HPDE6-E6E7 (cell line): ENCODE data around the gene TMEM132D.
"Not testable (repeated sequence)": the region's sequence is repeated elsewhere in the genome, so short reads cannot be mapped to it uniquely, and the experiment has no call there.

Experiments used
- DNase-seq: peaks from one replicate; pipeline ENCODE4 v3.0.0; 2011; ENCODE audit warnings: missing footprints; ENCODE audit errors: extremely low spot score

TMEM132D gene

DNA sequence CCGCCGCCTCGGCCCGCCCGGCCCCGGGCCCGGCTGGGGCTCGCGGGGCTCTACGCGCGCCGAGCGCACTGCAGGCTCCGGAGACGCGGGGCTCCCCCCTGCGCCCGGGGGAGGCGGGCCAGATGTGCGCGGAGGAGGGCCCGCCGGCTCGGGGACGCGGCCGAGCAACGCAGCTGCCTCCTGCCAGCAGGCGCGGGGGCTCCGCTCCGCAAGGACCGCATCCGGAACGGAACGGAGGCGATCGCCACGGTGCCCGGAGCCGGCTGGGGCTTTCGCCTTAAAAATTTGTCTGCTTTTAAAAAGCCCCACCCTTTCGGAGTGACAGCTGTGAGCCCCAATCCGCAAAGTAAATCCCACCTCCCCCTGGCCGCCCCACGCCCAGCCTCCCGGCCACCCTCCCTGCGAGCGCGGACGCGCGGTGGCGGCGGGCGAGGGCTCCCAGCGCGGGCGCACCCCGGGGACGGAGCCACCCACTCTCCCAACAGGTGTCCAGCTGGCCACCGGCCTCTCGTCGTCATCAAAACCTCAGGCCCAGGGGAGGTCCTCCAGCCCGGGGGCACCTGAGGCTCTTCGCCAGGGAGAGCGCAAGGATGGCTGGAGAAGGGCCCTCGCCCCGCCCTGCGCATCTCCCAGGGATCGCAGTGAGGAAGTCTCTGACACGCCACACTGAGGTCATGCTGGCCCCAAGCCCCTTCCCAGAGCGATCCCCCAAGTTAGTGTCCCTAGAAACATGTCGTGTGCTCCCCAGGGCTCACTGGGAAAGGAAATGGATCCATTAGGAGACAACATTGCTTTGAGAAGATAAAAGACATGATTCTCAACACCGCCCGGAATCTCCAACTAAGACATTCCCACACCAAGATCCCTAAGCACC lies at the start of gene TMEM132D:
TMEM132D (minus strand) TSS at position 70 of the 874 bp plus-strand sequence.
- DNase-seq: no peak

DNA sequence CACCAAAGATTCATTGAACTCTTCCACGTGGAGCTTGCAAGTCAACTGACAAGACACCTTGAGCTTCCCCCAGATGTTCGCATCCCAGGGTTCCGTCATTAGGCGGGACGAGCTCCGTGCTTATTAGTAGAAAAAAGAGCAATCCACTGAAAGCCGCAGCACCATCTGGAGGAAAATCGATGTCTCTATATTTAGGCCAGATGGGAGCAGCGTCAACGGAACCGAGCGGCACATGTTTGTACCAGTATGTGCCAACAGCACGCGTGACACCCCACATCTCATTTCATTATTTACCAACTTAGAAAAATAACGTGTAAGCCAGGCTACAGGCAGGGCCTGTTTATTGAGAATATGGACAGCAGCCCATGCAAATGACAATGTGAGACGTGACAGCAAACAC lies 45.8 kb upstream of the TMEM132D start:
- no peak for DNase-seq

DNA sequence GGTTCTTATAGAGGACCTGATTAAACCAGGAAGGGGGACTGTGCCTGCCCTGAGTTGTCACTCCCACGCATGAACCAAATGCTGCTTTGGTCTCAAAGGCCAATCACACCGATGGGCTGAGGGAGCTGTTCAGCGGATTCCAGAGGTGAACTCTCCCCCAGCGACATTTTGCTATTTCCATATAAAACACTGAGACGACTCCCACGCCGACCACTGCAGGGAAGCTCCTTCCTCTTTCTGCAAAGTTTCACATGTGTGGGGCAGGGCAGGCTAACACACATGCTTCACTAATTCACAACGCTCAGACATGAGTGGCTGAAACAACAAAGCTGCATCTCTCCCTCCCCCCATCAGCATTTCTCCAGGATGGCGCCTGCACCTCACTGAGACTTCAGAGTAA lies 37.8 kb upstream of the TMEM132D start:
- no peak for DNase-seq

DNA sequence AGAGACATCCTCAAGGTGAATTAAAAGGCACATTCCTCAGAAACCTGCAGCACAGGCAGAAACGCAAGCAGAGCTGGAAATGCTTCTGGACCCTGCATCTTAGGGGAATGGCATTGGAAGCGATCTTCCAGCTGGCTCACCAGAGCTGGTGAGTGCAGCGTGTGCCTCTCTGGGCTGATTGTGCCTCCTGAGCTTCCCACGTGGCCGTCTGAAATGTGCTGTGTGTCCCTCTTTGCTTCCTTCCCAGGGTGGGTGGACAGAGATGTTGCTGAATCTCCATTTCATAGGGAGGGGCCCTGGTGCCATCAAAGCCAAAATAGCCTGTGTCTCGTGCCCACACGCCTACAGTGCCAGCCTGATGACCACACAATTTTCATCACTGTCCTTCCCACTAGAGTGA lies 34.3 kb upstream of the TMEM132D start:
- no peak for DNase-seq

DNA sequence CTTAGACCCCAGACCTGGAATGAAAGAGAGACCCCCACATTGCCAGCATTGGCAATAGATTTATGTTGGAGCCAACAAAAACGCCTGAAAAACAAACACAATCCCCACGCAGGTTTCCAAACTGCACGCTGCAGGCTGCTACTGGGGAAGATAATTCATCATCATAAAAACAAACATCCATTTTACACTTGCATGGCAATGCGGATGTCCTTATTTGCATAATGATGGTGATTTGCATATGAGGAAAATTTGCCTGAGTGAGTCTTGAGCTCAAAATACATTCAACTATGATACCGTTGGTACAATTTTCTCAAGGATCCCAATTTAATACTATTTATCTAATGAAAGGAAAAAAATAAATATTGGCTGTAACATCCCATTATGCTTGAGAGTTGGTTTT lies 33.6 kb upstream of the TMEM132D start:
- no peak for DNase-seq

DNA sequence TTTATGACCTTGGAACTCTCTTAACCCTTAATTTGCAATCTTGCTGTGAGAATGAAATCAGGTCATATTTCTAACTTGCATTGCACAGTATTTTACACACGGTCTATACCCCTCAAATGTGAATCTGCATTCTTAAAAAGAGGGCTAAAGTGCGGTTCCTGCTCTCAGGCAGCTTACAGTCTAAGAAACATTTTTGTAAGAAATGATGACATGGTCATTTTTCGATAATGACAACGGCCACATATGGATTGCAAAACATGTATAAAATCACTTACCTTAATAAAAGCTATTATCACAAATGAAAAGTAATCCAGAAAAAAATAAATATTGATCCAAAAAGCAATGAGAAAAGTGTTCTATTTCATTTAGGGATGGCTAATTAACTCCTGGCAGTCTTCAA lies 24.8 kb upstream of the TMEM132D start:
- no peak for DNase-seq

DNA sequence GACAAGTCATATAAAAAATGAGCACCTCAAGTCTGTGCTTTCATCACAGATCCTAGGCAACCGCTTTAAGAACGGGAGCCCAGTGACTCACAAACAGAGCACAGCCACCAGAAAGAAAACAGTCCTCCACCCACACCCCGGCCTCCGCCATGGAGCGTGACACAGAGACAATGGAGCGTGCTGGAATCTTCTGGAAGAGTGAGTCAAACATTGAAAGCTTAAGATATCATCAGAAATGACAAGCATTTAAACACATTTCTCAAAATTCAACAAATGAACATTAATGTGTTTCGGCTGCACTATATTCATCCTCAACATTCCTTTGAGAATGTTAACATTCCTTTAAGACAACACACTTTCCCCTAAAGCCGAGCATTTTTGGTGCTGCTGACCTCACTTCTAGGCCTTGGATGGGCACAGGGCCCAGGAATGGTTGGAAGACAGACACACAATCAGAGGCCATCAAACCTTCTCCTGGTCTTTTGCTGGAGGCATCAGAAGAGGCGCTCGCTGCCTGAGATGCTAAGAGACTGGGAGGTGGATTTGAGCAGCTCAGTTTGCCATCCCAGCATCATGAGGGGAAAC lies 23.6 kb upstream of the TMEM132D start:
- DNase-seq: no peak

DNA sequence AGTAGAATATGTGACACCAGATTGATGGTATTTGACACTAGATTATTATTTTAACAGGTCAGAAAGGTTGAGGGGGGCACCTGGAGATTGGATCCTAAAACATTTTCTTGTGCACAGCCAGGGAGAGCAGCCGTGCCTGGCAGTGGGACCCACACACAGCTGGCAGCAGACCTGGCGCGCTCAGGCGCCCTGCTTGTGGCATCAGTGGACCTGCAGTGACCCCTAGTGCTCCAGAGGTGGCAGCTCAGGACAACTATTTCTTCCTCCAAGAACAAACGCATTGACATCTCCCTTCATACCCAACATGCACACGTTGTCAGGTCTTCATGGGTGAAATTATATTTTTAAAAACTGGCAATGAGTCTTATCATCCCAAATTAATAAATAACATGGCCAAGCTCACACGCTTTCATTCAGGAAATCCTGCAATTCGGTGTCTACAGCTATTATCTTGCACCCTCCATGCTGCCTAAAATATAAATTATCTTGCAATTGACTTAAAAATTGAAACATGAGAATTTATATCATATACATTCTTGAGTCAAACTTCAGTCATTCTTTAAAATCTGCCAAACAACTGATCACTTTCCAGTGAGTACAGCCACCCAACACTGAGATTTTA lies 7.7 kb upstream of the TMEM132D start:
- DNase-seq: no peak

DNA sequence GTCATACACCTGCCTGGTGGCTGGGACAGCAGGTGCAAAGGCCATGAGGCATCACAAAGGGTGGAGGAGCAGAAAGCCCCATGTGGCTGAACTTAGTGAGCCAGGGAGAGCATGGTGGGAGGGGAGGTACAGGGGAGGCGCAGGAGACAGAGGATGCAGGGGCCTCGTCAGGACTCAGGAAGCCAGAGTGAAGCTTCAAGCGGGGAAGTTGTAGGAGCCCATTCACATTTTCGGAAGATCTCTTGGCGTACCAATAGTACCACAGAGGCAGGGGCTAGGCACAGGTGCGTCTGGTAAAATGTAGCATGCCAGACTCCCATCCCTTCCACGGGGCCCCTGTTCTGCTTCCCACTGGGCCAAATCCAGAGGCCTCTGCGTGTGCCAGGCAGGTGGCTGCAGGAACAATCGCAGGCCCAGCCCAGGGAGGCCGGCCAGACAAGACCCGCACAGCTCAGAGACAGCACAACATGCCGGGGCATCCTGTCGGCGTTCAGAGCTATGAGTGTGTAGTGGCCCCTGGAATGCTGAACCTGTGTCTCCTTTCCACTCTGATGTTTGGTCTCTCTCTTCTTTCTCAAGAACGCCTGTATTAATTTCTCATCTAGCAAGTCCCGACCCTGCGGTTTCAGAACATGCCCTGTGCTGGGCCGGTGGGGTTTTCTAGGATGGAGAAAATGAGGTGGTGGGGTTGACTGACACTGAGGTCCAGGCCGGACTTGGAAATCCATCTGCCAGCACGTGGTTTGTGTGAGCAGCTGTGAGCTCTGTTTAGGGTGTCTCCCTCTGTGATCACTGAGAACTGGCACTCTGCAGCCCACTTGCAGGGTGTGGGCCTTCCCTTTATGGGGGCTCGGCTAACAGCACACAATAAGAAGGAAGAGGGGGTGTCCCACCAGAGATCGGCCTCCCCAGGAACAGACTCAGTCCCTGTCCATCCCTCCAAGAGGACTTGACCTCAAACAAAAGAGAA lies 5.5 kb upstream of the TMEM132D start:
- DNase-seq: no peak

DNA sequence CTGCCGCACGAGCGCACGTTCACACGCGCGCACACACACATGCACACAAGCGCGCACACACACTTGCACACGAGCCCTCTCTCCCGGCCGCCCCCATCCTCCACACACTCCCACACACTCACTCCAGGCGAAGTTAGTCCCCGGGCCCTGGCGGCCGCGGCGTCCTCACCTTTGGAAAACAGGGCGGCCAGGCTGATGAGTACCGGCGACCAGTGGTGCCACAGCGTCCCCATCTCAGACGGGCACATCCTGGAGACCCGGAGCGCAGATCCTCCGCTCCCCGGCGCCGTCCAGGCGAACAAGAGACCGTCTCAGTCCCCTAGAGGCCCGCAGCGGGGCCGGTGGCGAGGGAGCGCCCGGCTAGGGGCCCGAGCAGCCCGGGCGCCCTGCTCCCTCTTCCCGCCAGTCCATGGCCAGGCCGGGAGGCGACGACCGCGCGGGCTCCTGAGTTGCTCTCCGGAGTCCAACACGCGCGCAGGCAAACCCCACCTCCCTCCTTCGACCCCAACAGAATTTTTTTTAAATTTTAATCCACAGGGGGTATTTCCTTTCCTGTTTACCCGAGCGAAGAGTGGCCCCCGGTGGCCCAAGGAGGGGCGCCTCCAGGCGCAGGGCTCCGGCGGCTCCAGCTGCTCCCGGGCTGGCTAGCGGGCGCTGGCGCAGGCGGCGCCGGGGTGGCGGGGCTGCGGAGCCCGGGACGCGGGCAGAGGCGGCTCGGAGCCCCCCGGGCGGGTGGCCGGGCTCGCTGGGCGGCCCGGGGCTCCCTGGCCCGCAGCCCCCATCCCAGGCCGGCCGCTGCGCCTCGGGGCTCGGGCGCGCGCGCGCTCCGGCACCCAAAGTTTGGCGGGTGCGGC lies 506 bp downstream of the TMEM132D start:
- no peak for DNase-seq

DNA sequence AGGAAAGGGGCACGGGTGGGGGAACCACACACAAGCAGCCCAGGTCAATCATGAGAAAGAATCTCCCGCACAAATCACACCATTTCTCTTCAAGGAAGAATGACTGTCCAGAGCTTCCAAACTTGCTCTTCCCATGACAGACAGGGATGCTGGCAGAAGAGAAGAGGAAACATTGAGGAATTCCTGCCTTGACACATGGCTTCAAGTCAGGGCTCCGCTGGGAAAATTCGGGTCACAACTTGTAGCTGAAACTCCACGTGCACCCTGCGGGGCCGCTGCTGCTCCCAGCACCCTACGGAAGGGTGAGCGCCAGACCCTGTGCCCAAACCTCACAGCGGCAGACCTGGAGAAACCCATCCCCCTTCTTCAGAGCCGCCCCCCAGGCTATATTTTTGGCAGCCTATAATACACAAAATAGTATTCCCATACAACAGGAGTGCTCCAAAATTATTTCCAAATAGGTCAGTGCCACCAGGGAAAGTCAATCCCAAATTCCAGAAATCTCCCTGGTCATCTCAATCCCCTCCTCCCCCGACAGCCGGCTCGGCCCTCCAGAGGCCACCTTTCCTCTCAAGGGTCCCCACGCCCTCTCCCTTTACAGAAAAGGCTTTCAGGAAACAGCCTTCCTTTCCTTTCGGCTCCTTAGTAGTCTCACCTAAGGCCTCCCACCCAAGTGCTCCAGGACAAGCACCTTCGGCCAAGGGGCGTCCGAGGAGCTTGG lies 1.3 kb downstream of the TMEM132D start:
- no peak for DNase-seq

DNA sequence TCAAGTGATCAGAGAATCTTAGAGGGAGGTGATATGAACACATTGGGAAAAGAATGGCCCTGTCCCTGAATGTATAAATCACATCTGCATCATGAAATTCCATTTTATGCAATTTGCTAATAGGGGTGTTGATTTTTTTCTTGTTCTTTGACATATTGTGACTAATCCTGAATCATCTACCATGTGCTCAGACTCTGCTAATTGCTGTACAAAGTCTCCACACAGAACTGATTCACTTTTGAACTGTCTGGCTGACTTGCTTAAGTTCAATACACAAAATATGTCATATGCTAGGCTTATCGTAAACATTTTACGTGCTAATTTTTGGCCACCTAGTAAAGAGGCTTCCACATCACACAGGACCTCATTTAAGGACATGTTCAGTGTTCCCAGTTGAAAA lies 2.6 kb downstream of the TMEM132D start:
- DNase-seq: no peak

DNA sequence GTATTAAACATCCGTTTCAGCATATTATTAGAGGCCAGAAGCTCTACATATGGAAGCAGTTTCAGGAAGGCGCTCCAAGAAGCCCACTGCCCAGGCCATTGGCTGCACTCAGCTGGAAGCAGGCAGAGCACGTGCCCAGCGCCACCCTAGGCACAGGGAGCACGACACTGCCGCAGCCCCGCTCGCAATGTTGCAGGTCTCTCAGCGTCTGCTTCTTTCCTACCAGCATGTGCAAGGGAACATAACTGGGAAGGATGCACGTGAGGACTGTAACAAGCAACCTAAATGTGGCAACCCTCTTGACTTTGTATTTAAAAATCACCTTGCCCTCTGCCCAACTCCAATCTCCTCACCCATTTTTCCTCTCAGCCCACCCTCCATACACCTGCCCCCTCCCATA lies 3.5 kb downstream of the TMEM132D start:
- DNase-seq: no peak

DNA sequence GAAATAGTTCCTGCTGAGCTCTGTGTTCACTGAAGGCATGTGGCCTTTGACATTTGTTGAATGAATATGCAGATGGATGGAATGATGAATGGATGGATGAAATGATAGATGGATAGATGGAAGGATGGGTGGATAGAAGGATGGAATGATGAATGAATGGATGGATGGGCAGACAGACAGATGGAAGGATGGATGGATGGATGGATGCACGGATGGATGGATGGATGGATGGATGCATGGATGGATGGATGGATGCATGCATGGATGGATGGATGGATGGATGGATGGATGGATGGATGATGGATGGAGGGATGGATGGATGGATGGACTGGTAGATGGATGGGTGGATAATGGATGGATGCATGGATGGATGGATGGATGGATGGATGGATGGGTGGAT lies 4.8 kb downstream of the TMEM132D start:
- DNase-seq: not testable (repeated sequence)

DNA sequence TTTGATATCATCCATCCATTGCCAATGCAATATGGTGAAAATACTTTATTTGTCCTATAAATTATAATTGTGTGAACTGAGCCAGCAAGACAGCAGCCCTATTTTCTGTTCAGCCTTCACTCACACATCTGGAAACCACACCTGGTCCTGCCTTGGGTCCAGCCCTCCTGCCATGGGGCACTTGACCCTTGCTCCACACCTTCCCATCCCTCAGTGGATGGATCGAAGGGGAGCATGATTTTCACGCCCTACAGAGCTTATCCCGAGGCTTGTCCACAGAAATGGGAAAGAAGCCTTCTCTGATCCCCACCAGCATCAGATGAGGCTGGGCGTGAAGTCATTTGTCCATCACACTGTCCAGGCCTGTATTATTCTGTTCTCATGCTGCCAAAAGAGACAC lies 10.1 kb downstream of the TMEM132D start:
- no peak for DNase-seq

DNA sequence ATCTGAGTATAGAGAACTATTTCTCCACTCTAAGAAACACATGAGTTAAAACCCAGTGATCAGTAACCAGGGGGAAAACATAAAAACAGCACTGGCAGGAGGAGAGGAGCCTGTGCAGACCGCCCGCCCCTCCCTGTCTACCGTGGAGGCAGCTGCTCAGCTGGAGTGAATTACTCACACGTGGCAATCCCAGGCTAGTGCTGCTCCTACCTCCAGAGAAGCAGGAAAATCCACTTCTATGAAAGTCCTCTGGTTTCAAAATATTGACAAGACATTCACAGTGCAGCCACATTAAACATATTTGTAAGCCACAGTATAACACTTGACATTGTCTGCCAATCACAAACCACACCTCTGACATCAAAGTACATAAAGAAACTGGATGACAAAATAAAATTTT lies 16.7 kb downstream of the TMEM132D start:
- DNase-seq: no peak

DNA sequence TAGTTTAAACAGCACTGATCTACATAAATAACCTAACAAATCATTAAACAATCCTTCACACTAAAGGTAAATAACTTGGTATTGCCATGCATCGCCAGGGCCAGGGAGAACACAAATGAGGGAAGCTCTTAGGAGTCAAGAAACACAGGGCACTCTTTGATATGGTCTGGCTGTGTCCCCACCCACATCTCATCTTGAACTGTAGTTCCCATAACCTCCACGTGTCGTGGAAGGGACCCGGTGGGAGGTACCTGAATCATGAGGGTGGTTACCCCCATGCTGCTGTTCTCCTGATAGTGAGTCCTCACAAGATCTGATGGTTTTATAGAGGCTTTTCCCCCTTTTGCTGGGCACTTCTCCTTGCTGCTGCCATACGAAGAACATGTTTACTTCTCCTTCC lies 17.3 kb downstream of the TMEM132D start:
- no peak for DNase-seq

DNA sequence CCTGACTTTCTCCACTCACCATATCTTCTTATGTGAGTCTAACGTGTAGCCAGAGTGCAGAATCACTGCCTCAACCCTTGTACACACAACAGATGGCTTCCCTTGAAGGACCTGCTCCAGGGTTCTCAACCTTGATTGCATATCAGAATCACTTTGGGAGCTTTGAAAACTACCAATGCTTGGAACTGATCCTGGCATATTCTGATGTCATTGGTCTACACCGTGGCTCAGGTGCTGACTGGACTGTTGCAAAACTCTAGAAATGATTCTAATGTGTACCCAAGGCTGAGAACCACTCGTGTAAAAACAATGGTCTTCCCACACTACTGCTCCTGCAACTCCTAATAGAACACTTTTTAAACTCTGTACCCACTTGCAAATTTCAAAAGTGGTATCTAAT lies 18.5 kb downstream of the TMEM132D start:
- no peak for DNase-seq

DNA sequence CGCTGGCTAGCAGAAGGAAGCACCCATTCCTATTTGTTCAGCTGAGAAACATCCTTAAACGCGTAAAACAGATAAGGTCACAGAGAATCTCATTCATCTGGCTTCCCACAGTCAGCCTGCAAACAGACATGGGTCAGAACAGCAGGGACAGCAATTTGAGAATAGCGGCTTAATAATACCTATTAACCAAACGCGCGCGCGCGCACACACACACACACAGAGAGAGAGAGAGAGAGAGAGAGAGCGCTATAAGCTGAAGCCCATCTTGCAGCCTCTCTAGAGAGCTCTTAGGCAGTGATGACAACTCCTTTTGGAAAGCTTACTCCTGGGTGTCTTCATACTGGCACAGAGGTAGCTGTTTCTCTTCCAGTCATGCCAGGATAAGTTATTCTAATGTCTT lies 26.4 kb downstream of the TMEM132D start:
- DNase-seq: no peak

DNA sequence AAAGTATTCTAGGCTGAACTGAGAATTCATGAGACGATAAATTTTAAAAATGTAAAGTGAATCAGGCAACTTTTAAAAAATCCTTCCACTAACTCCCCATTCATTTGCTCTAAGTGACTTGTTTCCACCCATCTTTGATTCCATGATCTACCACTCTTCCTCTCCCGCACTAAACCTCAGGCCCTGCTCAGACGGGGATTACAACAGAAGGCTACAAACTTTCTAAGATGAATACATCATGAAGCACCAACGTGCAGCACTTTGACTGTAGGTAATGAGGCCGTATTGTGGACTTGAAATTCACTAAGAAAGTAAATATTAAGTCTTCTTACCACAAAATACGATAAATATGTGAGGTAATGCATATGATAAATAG lies 30.0 kb downstream of the TMEM132D start:
- DNase-seq: no peak
